OCI-M1 (cell line): Measurements from ENCODE around the gene ABCG1.

Experiments
- DNase-seq: peaks from one replicate; lab custom pipeline; 2025; lab: John Stamatoyannopoulos, UW

Gene ABCG1

GRCh38 chr21:42232176-42232825, 13.4 kb downstream of the ABCG1 start:
- DNase-seq = no peak

- peak; percentile 70 for DNase-seq
Measured at GRCh38 chr21:42233067-42233961, 14.4 kb downstream of the ABCG1 start.

- no peak for DNase-seq
Measured at GRCh38 chr21:42234041-42234440, 15.1 kb downstream of the ABCG1 start.

GRCh38 chr21:42234464-42235241, 15.7 kb downstream of the ABCG1 start:
- DNase-seq = no peak

GRCh38 chr21:42235593-42235992, 16.7 kb downstream of the ABCG1 start:
- DNase-seq = no peak

- DNase-seq = no peak
Measured at GRCh38 chr21:42236014-42236413, 17.1 kb downstream of the ABCG1 start.

GRCh38 chr21:42236693-42237092, 17.8 kb downstream of the ABCG1 start:
- no peak for DNase-seq

GRCh38 chr21:42237161-42237560, 18.2 kb downstream of the ABCG1 start:
- no peak for DNase-seq

GRCh38 chr21:42237577-42237976, 18.6 kb downstream of the ABCG1 start:
- no peak for DNase-seq

GRCh38 chr21:42238185-42238934, 19.4 kb downstream of the ABCG1 start:
- no peak for DNase-seq

GRCh38 chr21:42239556-42239955, 20.6 kb downstream of the ABCG1 start:
- DNase-seq = no peak

- no peak for DNase-seq
Measured at GRCh38 chr21:42239973-42240372, 21.0 kb downstream of the ABCG1 start.

GRCh38 chr21:42242611-42243010, 23.7 kb downstream of the ABCG1 start:
- no peak for DNase-seq

GRCh38 chr21:42243026-42243425, 24.1 kb downstream of the ABCG1 start:
- no peak for DNase-seq

- no peak for DNase-seq
Measured at GRCh38 chr21:42245331-42246193, 26.6 kb downstream of the ABCG1 start.

- no peak for DNase-seq
Measured at GRCh38 chr21:42247716-42248115, 28.8 kb downstream of the ABCG1 start.

- no peak for DNase-seq
Measured at GRCh38 chr21:42248241-42248640, 29.3 kb downstream of the ABCG1 start.

GRCh38 chr21:42248783-42249597, 30.1 kb downstream of the ABCG1 start:
- DNase-seq = no peak

- DNase-seq = no peak
Measured at GRCh38 chr21:42250422-42251403, 31.8 kb downstream of the ABCG1 start.
